RWPE2 (cell line): ENCODE results near the gene LEP.

ENCODE experiments used
- ATAC-seq: fragments of 200-7000 bp; cut with Tn5 transposase; 3 replicates; pipeline ENCODE4 v1.9.1; 2021; ENCODE audit warnings: low read depth
- DNase-seq: peaks from one replicate; pipeline ENCODE4 v3.0.0-alpha.2; 2020; ENCODE audit warnings: low spot score
- H3K27ac ChIP-seq: fragments of 450-650 bp; 2 replicates; pipeline ENCODE4 v1.5.1; 2017; ENCODE audit warnings: mild to moderate bottlenecking; ENCODE audit not compliant: poor library complexity, severe bottlenecking
- H3K27me3 ChIP-seq: fragments of 250-450 bp; sonication (Bioruptor Pico); 2 replicates; pipeline ENCODE4 v1.5.1; 2021; ENCODE audit warnings: mild to moderate bottlenecking, moderate library complexity; ENCODE audit not compliant: insufficient read depth, poor library complexity, severe bottlenecking
- H3K36me3 ChIP-seq: fragments of 250-450 bp; sonication (Bioruptor Pico); 2 replicates; pipeline ENCODE4 v1.5.1; 2020; ENCODE audit warnings: low read depth, mild to moderate bottlenecking, moderate library complexity
- H3K4me1 ChIP-seq: fragments of 250-450 bp; sonication (Bioruptor Pico); 2 replicates; pipeline ENCODE4 v1.5.1; 2021; ENCODE audit warnings: mild to moderate bottlenecking, moderate library complexity; ENCODE audit not compliant: insufficient read depth, poor library complexity, severe bottlenecking
- H3K4me3 ChIP-seq: fragments of 250-450 bp; sonication (Bioruptor Pico); 2 replicates; pipeline ENCODE4 v1.5.1; 2021; ENCODE audit warnings: mild to moderate bottlenecking, moderate library complexity; ENCODE audit not compliant: severe bottlenecking
- H3K9me3 ChIP-seq: fragments of 250-450 bp; sonication (Bioruptor Pico); 2 replicates; pipeline ENCODE4 v1.5.1; 2021; ENCODE audit warnings: mild to moderate bottlenecking, moderate library complexity; ENCODE audit not compliant: severe bottlenecking
- CTCF ChIP-seq: fragments of 450-650 bp; IDR thresholded peaks from one replicate; pipeline ENCODE4 v1.5.1; 2017; ENCODE audit warnings: mild to moderate bottlenecking, moderate library complexity; ENCODE audit not compliant: poor library complexity, severe bottlenecking

Gene LEP

GRCh38 chr7:128307061-128307460 lies 66.0 kb downstream of the LEP start:
- no peak for TF ChIP-seq CTCF
- ATAC-seq (no peak), DNase-seq (no peak)
- no peaks in the 10 kb centered on the region for H3K4me1 ChIP-seq
- H3K36me3 ChIP-seq, result peaks cover 55% of the 10 kb centered on the region
- H3K27me3 ChIP-seq, result no peaks in the 10 kb centered on the region
- H3K27ac ChIP-seq, result no peak overlapping the region
- no peaks in the 10 kb centered on the region for H3K9me3 ChIP-seq
- no peak overlapping the region for H3K4me3 ChIP-seq
